NCI-H146 (cell line): ENCODE data around the gene REXO1.
A peak's percentile ranks its signal among the peaks of the same experiment; 100 is the strongest.

Source experiments
- DNase-seq: peaks from one replicate; lab custom pipeline; 2025; lab: John Stamatoyannopoulos, UW

REXO1 gene

DNA sequence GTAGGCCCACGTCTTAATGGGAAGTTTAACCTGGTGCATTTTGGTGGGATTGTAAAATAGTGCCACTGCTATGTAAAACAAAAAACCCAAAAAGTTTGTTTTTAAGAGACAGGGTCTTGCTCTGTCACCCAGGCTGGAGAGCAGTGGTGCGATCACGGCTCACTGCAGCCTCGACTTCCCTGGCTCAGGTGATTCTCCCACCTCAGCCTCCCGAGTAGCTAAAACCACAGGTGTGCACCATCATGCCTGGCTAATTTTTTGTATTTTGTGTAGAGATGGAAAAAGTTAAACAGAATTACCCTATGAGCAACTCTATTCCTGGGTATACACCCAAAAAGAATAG is 820 bp upstream of the REXO1 start:
- no peak for DNase-seq

DNA sequence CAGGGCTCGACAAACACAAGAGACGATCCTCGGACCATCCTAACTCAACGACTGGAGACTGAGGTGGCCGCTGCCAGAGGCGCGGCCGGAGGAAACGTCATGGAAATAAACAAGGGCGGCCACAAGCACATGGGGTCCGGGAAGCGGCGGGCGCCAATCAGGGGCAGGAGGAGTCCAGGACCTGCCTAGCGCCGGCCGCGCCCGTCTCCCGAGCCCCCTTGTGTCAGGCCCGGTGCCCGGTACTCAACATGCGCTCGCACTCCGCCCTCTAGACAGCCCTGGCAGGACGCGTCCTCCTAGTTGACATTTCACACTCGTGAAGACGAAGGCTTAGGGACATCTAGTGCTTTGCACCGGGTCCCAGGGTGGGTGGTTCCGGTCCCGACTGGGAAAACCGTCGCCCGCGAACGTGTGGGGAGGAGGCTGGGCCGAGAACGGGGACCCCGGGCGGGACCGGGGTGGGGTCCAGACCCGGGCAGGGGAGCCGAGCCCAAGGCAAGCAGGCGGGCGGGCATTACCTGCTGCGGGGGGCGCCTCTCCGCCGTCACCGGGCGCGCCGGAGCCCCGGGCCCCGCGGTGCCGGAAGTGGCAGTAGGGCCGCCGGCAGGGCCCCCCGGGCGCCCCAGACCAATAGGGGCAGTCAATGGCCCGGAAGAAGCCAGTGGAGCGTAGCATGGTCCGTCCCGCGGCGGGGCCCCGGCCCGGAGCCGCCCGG is 442 bp downstream of the REXO1 start:
- DNase-seq: peak; percentile 25

DNA sequence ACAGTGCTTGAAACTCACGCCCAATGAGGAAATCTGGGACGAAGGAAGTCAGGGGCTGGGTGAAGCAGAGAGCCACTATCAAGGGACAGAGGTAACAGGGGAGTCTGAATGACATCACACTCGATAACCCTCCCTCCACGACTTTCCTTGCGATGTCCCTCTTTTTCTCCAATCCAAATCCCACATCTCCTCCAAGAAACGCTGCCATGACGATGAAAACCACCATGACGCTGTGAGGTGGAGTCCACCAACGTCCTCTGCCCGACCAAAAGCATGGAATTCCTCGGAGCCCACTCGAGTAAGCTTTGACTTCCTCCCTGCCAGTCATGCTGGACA is 967 bp downstream of the REXO1 start:
- DNase-seq: no peak

DNA sequence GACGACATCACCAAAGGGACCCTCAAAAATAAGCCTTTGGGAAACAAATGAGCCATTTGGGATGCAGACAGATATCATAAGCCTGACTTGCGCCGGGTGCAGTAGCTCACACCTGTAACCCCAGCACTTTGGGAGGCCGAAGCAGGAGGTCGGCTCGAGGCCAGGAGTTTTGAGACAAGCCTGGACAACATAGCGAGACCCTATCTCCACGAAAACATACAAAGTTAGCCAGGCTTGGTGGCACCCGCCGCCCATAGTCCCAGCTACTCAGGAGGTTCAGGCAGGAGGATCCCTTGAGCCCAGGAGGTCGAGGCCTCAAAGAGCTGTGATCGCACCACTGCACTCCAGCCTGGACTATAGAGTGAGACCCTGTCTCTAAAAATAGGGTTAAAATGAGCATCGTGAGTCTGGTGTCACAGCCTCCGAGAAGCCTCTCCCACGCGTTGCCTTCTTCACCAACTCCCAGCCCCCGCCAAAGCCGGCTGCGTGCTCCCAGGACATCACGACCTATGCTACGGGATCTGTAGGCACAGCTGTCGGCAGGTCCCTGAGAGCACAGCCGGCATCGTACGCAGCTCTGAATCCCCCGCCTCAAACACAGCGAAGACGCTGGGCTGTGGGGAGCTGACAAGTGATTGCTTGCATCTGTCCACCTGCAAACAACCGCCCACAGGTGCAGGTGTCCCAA is 1.6 kb downstream of the REXO1 start:
- DNase-seq: no peak

DNA sequence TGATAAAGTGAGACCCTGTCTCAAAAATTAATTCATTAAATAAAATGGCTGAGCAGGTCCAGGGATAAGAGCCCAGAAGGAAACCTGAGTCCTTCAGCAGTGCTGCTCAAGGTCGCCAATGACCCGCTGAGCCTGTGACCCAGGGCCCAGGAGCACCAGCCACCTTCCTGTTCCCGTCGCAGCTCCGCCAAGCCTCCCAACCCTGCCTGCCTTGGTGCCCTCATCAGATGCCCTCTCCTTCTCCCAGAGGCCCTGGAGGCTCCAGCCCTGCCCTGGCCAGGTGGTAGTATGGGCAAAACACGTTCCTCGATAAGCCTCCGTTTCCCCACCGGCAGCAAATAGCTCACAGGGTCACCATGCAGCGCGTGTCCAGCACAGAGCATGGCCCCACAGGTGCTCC is 2.6 kb downstream of the REXO1 start:
- DNase-seq: no peak

DNA sequence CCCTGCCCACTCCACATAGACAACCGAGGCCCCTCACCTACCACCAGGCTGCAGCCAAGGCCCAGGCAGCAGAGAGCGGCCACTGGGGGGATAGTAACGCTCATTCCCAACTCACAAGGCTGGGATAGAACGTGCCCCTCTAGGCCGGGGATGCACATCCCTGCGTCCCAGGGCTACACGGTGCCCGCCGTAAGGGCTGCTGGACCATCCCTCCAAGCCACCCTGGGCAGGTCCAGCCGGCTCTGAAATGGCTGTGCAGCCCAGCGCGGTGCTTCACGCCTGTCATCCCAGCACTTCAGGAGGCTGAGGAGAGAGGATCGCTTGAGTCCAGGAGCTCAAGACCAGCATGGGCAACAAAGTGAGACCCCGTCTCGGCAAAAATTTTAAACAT is 3.2 kb downstream of the REXO1 start:
- no peak for DNase-seq

DNA sequence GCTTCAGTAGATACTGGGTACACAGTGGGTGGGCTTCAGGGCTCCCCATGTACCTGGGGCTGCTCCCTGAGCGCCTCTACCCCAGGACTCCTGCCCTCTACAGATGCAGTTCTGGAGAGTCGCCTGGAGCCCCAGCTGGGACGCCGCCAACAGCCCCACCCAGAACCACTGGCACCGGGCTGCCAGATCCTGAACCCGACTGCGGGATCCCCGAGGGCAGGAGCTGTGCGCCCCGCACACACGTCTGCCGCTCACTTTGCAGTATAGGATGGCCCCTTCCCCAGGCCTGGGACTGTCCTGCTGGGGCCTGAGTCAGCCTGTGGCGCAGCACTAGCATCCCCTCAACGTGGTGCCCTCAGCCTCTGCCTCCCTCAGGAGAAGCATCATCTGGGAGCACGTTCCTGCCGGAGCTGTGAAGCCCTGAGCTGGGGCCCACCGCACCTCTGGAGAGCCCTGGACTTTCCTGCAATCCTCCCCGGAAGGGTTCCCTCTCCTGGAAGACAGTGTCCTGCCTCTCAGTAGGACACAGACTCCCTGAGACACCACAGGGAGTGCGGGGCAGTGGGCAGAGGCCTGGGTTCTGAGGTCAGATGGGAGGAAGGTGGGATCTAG is 3.7 kb downstream of the REXO1 start:
- no peak for DNase-seq

DNA sequence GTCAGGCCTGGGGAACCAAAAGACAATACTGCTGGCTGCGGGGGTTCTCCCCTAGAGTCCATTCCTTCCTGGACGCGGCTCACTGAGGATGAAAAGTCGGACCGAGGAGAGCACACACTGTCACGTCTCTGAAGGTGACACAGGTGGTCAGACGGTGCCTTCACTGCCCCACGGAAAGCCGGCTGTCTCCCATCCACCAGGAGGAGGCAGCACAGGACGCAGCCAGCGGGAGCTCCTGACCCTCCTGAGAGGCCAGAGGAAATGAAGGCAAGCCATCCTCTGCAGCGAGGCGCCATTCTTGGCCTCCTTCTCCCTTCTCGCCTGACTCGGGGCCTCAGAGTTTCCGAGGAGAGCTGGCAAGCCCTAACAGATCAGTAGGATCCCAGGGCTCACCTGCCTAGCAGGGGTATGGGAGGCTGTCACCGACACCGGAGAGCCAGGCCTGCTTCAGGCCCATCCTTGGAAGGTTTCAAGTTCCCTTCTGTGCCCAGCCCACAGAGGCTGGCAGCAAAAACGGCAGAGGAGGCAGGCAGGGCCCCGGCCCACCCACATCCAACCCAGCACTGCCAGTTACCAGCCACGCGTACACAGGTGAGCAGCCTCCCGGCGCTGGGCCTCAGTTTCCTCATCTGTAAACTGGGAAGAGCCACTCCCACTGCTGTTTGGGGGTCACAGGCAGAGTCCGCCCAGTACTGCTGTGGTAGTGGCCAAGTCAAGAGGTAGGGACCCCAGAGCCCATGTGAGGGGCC is 4.5 kb downstream of the REXO1 start:
- no peak for DNase-seq

DNA sequence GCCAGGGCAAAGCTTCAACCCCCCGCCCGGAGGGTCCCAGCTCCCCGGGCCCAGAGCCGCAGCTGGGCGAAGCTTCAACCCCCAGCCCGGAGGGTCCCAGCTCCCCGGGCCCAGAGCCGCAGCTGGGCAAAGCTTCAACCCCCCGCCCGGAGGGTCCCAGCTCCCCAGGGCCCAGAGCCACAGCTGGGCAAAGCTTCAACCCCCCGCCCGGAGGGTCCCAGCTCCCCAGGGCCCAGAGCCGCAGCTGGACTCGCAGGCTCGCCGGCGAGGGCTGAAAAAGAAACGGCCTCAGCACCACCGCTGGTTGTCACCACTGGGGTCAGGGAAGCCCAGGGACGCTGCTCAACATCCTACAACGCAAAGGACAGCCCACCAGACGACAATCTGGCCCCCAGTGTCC is 5.2 kb downstream of the REXO1 start:
- no peak for DNase-seq

DNA sequence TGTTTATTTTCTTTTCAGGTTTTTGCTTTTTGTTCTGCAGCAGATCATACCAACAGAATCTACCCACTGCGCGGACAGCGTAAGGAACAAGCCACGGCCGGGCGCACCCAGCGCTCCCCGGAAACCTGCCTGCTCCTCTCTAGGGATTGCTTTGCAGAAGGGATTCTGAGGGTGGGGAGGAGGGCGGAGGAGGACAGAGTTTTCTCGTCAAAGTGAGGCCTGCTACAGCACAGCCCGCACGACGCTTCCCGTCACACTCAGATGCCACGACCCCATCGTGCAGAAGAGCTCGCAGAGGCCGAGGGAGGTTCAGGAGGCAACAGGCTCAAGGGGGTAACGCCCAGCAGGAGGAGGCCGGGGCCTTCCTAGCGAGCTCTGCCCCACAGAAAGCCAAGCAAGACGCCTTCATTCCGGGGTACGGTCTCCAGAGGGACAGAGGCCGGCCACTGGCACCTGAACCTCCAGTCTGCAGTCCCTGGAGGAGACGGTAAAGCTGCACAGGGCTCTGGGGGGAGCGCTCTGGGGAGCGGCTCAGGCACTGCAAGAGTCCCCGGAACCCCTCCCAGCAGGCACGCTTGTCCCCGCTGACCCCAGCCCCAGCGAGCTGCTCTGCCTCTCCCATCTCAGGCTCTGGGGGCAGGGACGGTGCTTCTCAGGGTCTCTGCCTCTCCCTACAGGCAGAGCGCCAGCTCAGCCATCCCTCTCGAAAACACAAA is 6.9 kb downstream of the REXO1 start:
- no peak for DNase-seq

DNA sequence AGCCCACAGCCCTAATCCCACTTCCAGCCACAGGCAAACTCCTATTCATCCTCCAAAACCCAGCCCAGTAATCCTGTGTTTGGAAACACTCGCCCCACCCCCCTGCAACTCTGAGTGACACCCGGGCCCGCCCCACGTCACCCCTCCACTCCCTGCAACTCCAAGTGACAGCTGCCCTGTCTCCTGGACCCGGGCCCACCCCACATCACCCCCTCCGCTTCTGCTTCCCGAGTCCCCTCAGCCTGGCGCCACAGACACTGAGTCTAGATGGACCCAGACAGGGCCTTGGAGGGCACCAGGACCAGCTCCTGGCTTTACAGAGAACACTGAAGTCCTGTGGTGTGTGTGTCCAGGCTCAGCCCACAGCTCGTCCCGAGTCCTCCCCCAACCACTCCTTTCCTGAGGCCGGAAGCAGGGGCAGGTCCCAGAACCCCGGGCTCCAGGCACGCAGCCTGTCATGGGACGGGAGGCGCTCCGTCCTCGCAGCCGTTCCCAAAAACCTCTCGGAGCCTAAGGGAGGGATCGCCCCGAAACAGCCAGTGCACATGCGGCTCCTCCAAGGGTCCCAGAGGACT is 7.7 kb downstream of the REXO1 start:
- DNase-seq: no peak

DNA sequence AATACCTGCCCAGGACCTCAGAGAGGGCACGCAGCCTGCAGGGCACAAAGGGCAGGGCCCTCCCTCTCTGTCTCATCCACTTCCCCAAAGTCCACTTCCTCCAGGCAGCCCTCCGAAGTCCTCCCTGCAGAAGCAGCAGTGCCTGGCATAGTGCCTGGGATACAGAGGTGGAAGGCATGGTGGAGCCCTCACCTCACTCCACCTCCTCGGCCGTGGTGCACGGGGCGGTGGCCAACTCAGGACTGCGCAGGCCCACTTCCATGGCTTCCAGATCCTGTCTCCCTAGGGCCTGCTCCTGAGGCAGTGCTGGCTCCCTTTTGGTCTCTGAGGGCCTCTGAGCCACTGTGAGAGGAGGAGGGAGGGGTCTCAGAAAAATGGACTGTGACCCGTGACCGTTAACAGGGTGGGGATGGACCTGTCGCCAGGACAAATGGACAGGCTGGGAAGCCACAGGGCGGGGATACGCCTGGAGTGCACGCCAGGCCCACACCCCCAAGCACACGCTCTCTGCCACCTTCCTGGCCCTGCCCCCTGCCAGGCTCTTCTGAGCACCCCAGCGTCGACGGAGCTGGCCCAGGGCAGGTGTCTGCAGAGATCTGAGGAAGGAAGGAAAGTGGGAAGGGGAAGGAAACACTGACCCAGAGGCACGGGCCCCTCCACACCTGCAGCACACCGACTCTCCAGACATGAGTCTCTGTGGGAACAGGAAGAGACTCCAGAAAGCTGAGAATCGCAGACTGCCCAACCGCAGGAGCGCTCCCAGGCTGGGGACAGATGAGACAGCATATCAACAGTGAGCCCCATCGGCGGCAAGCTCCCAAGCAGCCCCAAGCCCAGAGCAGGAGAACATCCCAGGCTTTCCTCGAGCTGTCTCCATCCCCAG is 8.4 kb downstream of the REXO1 start:
- no peak for DNase-seq

DNA sequence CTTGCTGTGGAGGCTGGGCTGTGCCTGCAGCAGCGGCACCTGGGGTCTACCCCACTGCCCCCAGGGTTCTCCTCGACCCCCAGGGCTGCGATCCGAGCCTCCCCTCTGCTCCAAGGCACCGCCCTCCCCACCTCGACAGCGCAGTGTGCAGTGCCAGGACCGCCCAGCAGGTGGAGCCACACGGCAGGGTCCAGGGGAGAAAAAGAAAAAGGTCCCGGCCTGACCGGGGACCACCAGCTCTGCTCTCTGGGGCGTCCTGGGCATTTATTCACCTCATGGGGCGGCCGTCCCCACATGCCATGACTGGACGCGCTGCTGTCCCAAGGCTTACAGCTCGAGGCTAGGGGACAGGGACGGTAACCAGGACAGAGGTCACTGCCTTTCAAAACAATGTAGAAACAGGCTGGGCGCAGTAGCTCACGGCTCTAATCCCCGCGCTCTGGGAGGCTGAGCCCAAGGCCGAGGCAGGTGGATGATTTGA is 10.6 kb downstream of the REXO1 start:
- no peak for DNase-seq

DNA sequence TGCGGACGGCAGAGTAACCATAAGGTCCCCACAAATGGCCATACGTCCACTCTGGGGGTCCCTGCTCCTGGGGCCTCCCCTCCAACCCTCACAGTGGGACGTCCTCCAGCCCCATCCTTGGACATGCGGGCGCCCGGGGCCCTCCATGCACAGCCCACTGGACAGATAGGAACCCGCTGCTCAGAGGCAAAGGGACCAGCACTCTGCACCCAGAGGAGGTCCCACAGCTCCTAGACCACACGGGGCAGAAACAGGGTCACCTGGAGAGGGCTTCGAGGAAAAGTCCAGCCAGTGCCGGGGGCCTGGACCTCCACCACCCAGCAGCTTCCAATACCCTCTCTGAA is 11.1 kb downstream of the REXO1 start:
- no peak for DNase-seq

DNA sequence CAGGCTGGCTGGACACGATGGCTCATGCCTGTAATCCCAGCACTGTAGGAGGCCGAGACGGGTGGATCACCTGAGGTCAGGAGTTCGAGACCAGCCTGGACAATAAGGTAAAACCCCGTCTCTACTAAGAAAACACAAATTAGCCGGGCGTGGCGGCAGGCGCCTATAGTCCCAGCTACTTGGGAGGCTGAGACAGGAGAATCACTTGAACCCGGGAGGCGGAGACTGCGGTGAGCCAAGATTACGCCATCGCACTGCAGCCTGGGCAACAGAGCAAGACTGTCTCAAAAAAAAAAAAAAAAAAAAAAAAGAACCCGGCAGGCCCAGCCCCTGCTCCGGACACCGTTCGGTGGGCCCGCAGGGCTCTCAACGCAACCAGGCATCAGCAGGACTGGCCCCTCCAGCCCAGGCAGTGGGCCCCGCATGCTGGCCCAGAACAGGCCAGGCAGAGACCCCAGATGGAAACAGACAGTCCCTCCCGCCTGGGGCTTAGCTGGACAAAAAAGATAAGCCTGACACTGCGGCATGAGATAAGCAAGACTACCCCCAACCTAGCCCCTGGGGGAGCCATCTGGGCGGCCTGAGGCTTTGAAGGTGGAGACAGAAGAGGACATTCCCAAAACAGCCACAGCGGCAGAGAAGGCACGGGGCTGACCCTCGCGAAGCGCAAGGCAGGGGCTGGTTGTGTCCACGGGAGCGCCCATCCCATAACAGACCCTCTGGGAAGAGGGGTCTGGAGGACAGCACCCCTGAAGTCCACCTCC is 11.6 kb downstream of the REXO1 start:
- DNase-seq: no peak

DNA sequence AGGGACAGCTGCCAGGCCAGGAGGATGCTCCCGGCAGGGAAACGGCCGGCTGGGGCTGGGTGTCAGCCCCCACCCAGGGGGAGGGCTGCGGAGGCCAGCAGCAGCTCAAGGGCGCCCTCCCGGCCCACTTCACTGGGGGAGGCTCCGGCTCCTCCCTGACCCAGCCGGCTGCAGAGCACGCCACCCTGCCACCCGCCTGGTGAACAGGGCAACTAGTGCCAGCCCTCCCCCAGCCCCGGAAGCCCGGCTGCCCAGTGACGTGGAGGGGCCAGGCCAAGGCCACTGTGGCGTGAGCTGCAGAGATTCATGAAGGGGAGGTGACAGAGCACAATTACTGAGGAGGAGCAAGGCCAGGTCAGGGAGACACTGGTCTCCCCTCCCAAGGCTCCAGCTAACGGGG is 14.7 kb downstream of the REXO1 start:
- no peak for DNase-seq

DNA sequence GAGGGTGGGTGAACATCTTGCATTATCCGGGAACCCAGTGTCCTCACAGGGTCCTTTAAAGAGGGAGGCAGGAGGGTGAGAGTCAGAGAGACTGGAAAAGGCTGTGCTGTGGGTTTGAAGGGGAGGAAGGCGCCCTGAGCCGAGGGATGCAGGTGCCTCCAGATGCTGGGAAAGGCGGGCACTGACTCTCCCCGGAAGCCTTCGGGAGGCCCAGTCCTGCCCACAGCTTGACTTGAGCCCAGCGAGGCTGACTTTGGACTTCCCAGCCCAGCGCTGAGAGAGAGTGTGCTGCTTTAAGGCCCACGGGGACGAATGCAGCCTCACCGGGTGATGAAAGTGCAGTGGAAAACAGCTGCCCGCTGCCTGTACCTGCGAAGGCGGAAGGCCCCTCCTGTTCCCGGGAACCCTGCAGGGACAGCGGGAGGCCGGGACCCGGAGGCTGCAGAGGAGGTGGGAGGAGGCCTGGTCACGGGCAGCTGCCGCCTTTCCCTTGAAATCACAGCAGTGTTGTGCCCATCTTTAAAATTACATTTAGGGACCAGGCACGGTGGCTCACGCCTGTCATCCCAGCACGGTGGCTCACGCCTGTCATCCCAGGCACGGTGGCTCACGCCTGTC is 16.1 kb downstream of the REXO1 start:
- DNase-seq: no peak

DNA sequence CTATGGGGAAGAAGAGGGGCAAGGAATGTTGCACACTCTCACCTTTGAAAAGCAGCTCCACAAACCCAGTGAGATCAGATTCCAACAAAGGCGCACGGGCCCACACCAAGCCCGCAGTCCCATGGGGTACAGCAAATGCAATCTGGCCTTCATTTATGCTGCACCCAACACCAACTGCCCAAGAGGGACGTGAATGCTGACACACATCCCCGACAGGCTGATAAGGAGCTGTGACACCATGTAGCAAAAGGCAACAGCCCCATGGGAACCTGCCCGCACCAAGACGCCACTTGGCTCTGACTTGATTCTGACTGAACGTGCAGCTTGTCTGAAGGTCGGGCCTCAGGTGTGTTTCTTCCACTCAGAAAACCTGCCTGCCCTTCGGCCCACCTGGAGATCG is 17.3 kb downstream of the REXO1 start:
- no peak for DNase-seq

DNA sequence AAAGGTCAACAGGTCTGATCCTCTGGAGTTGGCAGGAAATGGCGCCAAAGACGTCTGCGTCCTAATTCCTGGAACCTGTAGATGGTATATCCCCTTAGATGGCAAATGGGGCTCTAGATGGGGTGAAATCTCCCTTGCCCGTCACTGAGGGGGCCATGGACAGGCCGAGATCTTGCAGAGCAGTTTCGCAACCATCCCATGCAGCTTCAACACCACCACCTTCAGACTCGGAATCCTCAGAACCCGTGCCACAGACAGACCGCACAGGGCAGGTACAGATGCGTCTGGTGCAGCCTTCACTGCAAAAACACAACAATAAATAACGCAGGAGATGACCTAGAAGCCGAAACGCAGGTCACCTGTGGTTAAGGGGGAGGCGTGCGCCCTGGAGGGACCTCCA is 17.7 kb downstream of the REXO1 start:
- no peak for DNase-seq

DNA sequence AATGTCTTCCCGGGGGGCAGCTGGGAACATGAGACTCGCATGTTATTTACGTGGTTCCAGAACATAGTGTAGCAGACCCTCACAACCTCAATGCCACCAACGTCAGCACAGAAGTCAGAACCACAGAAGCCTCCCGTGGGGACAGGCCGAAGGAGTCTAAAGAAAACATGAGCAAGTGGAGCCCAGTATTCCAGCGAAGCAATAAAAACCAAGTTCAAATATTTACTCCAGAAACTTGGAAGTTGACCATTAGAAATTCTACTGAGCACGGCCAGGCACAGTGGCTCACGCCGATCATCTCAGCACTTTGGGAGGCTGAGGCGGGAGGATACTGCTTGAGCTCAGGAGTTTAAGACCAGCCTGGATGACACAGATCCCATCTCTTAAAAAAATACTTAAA is 18.3 kb downstream of the REXO1 start:
- DNase-seq: no peak
